Esophagus (tissue), 2 donors: ENCODE data around the gene ACTL6A. TPM values are rescaled to one million over a fixed set of nuclear protein-coding genes. Genes with fewer than 3 reads are reported as not detected.

Experiments
- H3K27ac ChIP-seq, 2 donors: one replicate each; pipeline ENCODE4 v1.5.1; 2013; ENCODE audit warnings: low read depth in 2 of 2, mild to moderate bottlenecking in 2 of 2, inconsistent platforms in 1 of 2, low read length in 1 of 2, moderate library complexity in 1 of 2
- H3K27me3 ChIP-seq, 2 donors: one replicate each; pipeline ENCODE4 v1.6.1; 2013; ENCODE audit warnings: low read length in 2 of 2, control low read depth in 1 of 2, mild to moderate bottlenecking in 1 of 2; ENCODE audit not compliant: insufficient read depth in 2 of 2, control insufficient read depth in 1 of 2
- H3K36me3 ChIP-seq, 2 donors: one replicate each; pipeline ENCODE4 v1.6.1; 2013; ENCODE audit warnings: low read length in 1 of 2; ENCODE audit not compliant: control insufficient read depth in 2 of 2, insufficient read depth in 2 of 2
- H3K4me1 ChIP-seq, 2 donors: one replicate each; pipeline ENCODE4 v1.6.1; 2013; ENCODE audit warnings: low read length in 1 of 2; ENCODE audit not compliant: control insufficient read depth in 2 of 2, insufficient read depth in 2 of 2
- H3K4me3 ChIP-seq, 2 donors: one replicate each; pipeline ENCODE4 v1.5.1; 2013; ENCODE audit warnings: low read length in 2 of 2, mild to moderate bottlenecking in 2 of 2, low read depth in 1 of 2, moderate library complexity in 1 of 2
- H3K9me3 ChIP-seq, 2 donors: one replicate each; pipeline ENCODE4 v1.6.1; 2013; ENCODE audit warnings: mild to moderate bottlenecking in 2 of 2, low read depth in 1 of 2, low read length in 1 of 2, moderate library complexity in 1 of 2; ENCODE audit not compliant: control insufficient read depth in 2 of 2, insufficient read depth in 1 of 2
- WGBS, 2 donors: extraction: QIAGEN DNeasy Blood & Tissue Kit; methylation state at CpG; one replicate each; pipeline ENCODE4 v1.1.7; 2013; 5-methylcytosine and 5-hydroxymethylcytosine counted together
- polyA plus RNA-seq, 2 donors: library from polyadenylated mRNA; stranded (reverse); fragments of 200-250 nt; gene quantifications; one replicate each; pipeline ENCODE4 v1.2.3, GENCODE V29; 2013
- donor health status: healthy with polysubstance abuse.
- donor health status: Bipolar disorder and iron deficiency.

ACTL6A gene
- polyA plus RNA-seq, 2 donors, result 36.5 to 71.5 TPM

DNA sequence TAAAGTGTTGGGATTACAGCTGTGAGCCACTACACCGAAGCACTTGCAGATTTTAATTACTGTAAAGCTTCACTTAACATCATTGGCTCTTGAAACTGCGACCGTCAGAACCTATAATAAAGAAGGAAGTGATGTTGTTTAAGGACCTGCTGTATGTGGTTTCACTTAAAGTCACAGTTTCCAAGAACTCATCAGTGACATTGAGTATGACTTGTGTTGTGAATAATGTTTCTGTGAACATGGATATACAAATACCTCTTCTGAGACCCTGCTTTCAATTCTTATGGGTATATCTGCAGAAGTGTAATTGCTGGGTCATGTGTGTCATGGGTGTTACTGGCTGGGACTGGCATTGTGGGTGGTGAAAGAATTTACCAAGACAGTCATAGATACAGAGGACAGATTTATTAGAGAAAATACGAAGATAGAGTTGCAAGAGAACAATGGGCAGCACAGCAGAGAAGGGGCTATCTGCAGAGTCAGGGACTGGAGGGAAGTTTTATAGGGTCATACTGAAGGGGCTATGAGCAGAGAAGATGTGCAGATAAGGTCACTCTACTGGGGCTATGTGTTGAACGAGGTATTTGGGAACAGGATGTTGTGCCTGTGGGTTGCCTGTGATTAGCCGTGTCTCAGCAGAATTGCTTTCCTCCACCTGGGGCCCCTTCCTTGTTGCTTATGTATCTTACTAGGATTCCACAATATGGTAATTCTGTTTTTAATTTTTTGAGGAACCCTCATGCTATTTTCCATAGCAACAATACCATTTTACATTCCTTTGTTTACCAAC is 46.4 kb downstream of the ACTL6A start:
- 67 to 72% methylated on average over 6 of the region's 6 CpGs for WGBS, 2 donors
- H3K4me3 ChIP-seq, result no peak overlapping the region
- H3K4me1 ChIP-seq, result peaks cover 0 to 3% of the 10 kb centered on the region in 2 donors

GRCh38 chr3:179610066-179610465 is 47.3 kb downstream of the ACTL6A start:
- Histone ChIP-seq H3K27ac (no peak overlapping the region), H3K27me3 (no peaks in the 10 kb centered on the region), H3K36me3 (no peaks in the 10 kb centered on the region), H3K4me1 (peaks cover 0 to 3% of the 10 kb centered on the region in 2 donors), H3K9me3 (no peaks in the 10 kb centered on the region), H3K4me3 (no peak overlapping the region)
- 96 to 98% methylated on average over 4 of the region's 4 CpGs for WGBS, 2 donors

More for the DNA sequence above, 46.4 kb downstream of the ACTL6A start:
- Histone ChIP-seq H3K9me3 (no peaks in the 10 kb centered on the region), H3K36me3 (no peaks in the 10 kb centered on the region), H3K27ac (peak overlapping the region in 1 of 2 donors; percentile 15), H3K27me3 (no peaks in the 10 kb centered on the region)

DNA sequence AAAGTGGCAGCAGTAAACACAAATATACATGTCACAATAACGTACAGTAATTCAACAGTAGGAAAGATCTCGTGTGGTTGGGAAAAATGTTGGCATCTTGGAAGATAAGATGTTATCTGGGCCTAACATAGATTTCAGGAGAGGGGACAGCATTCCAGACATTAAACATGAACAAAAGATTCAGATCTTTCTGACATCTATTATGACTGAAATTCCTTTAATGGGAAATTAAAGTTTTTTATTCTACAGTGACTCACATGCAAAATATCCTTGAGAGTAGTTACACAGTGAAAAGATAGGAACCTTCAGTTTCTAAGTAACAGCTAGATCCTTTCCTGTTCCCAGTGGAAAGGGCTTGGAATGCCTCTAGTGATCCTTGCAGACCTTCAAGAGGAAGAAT is 51.1 kb downstream of the ACTL6A start:
- Histone ChIP-seq H3K9me3 (no peaks in the 10 kb centered on the region), H3K4me1 (no peaks in the 10 kb centered on the region), H3K27ac (no peak overlapping the region), H3K36me3 (peaks cover 2 to 3% of the 10 kb centered on the region in 2 donors), H3K4me3 (no peak overlapping the region), H3K27me3 (no peaks in the 10 kb centered on the region)
- WGBS, 2 donors, result 68 to 73% methylated on average over 2 of the region's 2 CpGs

DNA sequence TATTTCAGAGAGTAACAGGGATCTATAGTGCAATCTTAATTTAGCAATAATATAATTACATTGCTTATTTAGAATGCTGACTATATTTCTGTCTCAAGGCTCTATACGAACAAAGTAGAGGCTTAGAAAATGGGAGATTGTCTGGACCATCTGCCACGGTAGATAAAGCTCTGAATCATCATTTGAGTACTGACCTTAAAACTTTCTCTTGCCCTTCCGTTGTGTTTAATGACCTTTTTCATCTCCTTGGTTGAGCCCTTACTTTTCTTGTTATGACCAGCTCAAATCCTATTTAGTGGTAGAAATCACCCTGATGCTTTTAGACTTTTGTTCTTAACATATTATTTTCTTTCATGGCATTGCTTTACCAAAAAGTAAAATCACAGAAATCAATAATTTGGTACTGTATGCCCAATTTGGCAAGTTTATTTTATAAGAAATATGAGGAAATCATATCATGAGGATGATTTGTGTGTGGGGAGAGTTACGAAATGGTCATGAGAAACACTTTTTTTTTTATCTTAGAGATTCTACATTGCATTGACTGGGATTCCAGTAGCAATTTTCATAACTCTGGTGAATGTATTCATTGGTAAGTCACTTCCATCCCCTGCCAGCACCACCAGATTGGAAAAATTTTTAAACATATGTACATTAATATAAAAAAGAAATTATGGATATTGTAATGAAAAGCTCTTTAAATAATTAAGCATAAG is 52.9 kb downstream of the ACTL6A start:
- Histone ChIP-seq H3K27ac (no peak overlapping the region), H3K9me3 (no peaks in the 10 kb centered on the region), H3K36me3 (peaks cover 2 to 3% of the 10 kb centered on the region in 2 donors), H3K27me3 (no peaks in the 10 kb centered on the region), H3K4me1 (no peaks in the 10 kb centered on the region), H3K4me3 (no peak overlapping the region)
- 83 to 84% methylated on average over 4 of the region's 4 CpGs for WGBS, 2 donors

DNA sequence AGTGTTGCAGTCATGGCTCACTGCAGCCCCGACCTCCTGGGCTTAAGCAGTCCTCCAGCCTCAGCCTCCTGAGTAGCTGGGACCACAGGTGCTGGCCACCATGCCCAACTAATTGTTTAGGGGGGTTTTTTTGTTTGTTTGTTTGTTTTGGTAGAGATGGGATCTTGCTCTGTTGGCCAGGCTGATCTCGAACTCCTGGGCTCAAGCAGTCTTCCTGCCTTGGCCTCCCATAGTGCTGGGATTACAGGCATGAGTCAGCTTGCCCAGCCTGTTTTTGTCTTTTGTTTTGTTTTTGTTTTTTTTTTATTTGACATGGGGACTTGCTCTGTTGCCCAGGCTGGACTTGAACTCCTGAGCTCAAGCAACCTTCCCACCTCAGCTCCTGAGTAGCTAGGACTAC is 59.3 kb downstream of the ACTL6A start:
- Histone ChIP-seq H3K4me3 (no peak overlapping the region), H3K9me3 (no peaks in the 10 kb centered on the region), H3K4me1 (no peaks in the 10 kb centered on the region), H3K27ac (no peak overlapping the region), H3K27me3 (no peaks in the 10 kb centered on the region), H3K36me3 (peaks cover 2 to 5% of the 10 kb centered on the region in 2 donors)
- WGBS, 2 donors, result 93 to 97% methylated on average over 2 of the region's 2 CpGs

DNA sequence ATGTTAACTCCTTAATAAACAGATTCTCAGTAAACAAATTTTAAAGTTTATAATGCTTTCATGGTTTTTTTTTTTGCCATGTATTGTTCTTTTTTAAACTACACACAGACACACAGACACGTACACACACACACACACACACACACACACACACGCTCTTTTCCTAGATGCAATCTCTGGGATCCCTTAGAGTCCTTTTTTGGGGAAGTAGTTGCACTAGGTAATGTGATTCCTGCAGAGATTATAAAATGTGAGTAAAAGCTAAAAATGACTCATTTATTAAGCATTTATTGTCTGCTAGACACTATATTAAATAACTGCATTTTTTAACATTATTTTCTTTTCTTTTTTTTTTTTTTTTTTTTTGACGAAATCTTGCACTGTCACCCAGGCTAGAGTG is 61.7 kb downstream of the ACTL6A start:
- H3K4me1 ChIP-seq, result no peaks in the 10 kb centered on the region
- WGBS, 2 donors, result 89 to 98% methylated on average over 3 of the region's 3 CpGs
- no peaks in the 10 kb centered on the region for H3K9me3 ChIP-seq
- H3K27me3 ChIP-seq, result no peaks in the 10 kb centered on the region
- H3K27ac ChIP-seq, result no peak overlapping the region
- peaks cover 0 to 3% of the 10 kb centered on the region in 2 donors for H3K36me3 ChIP-seq
- no peak overlapping the region for H3K4me3 ChIP-seq

GRCh38 chr3:179630753-179631451 is 68.2 kb downstream of the ACTL6A start:
- H3K36me3 ChIP-seq, result no peaks in the 10 kb centered on the region
- H3K4me1 ChIP-seq, result no peaks in the 10 kb centered on the region
- no peak overlapping the region for H3K27ac ChIP-seq
- WGBS, 2 donors, result 78 to 79% methylated on average over 3 of the region's 3 CpGs
- H3K4me3 ChIP-seq, result no peak overlapping the region
- no peaks in the 10 kb centered on the region for H3K27me3 ChIP-seq
- no peaks in the 10 kb centered on the region for H3K9me3 ChIP-seq

Other genes starting within 250 kb of the ACTL6A start
- 10 to 100 TPM in 1 of 2 donors, 1 to 10 TPM in 1; 9.2 to 14.4 TPM for gene ZNF639, start 239.9 kb upstream of the ACTL6A start, polyA plus RNA-seq
- 10 to 100 TPM; 17.3 to 17.6 TPM for gene MFN1, start 215.2 kb upstream of the ACTL6A start, polyA plus RNA-seq
- 1 to 10 TPM; 2.1 to 6.7 TPM for gene GNB4, start 111.5 kb upstream of the ACTL6A start, polyA plus RNA-seq
- gene MRPL47, start 41.7 kb downstream of the ACTL6A start, polyA plus RNA-seq, result 10 to 100 TPM; 38.1 to 45.4 TPM
- gene NDUFB5, start 41.9 kb downstream of the ACTL6A start, polyA plus RNA-seq, result 10 to 100 TPM; 57.8 to 80.2 TPM
- 1 to 10 TPM in 1 of 2 donors, under 1 TPM in 1; 0.81 to 1.1 TPM for gene USP13, start 90.1 kb downstream of the ACTL6A start, polyA plus RNA-seq